H54 (cell line): ENCODE results near the gene RGS12.

ENCODE experiments used
- DNase-seq: peaks from one replicate; pipeline ENCODE4 v3.0.0; 2011; ENCODE audit warnings: low spot score, mixed read lengths; ENCODE audit not compliant: insufficient read length
- FAIRE-seq: peaks from 3 replicates; lab custom pipeline; 2011; peaks lifted over from hg19 to GRCh38; lab: Jason Lieb, UNC
- POLR2A ChIP-seq: IDR thresholded peaks from 2 replicates; pipeline ENCODE4 v1.6.1; 2011; ENCODE audit warnings: low read depth, mild to moderate bottlenecking, low read length

The RGS12 gene

DNA sequence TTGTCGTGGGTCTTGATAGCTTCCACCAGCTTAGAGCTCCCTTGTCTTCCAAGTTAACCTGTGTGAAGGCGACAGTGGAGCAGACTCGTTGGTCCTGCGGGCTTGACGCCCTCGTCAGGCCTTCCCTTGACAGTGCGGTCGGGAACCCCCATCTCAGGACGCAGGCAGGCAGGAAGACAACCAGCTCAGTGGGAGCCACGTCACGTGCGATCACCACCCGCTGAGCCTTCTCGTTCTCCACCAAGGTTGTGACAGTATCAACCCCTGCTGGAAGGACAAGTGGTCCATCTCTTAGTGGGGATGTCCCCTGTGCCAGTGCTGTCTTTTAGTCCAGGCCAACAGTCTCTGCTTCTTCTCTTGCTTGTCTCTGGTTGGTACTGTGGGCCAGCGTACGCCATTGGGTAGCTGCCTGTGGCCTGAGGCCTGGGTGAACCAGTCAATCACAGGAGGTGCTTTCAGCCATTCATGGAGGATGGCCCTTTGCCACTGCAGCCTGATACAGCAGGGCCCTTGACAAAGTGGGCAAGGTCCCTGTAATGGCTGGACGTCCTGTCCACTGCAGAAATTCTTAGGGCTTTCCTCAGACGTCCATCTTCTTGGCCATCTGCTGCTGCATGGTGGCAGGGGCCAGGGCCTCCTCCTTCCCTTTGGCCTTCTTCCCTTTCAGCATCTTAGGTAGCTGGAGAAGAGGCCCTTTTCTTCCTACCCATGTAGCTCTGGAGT, 31.4 kb downstream of the RGS12 start:
- no peak for FAIRE-seq
- TF ChIP-seq POLR2A, result no peak
- DNase-seq, result no peak

DNA sequence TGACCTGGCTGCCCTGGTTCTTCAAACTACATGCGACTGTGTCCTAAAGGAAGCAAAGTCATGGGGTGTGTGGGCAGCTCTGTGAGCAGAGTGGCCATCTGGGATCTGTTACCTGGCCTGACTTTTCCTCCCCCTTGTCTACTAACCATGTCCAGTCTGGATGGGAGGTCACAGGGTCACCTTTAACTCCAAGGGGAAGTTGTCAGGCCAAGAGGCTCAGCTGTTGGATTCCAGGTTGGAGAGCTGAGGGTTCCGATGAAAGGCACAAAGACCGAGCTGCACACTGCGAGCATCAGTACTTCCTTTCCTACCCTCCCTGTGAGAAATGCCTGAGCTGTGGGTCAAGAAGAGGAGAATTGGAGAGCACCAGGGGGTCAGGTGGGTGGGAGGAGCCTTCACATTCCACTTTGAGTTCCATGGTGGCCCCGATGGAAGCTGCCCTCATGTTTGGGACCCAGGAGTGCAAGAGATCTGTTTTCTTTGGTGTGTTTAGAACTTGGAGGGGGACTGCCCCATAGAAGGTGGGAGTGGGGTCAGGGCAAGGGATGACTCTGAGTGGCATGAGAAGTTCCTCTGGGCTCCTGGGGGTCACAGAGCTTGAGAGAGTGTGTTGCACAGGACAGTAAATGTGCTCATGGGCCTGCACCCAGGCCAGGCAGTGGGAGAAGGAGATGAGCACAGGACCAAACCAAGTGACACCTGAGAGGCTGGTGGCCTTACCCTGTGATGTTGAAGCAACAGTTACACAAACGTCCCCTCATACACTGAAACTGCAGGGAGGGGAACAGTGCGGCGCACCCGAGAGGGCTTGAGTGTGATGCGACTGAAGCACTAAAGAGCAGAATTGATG, 36.2 kb downstream of the RGS12 start:
- FAIRE-seq, result no peak
- TF ChIP-seq POLR2A, result no peak
- DNase-seq, result no peak

DNA sequence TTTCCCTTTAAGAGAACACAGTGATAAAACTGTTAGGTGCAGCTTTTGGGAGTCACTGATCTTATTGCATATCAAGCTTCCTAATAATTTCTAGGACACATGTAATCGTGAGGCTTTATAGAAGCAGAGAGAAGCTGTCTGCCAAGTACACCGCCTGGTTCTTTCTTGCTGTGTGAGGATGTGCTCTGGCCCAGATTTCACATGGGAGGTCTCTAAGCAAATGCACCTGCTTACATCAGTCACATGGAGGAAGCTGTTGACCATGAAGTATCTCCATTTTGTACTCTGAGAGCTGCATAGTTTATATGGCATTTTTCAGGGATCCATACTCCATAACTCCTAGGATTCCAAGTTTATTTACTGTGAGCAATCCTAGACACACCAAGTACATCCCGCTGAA, 37.1 kb downstream of the RGS12 start:
- no peak for TF ChIP-seq POLR2A
- no peak for FAIRE-seq
- DNase-seq, result no peak

DNA sequence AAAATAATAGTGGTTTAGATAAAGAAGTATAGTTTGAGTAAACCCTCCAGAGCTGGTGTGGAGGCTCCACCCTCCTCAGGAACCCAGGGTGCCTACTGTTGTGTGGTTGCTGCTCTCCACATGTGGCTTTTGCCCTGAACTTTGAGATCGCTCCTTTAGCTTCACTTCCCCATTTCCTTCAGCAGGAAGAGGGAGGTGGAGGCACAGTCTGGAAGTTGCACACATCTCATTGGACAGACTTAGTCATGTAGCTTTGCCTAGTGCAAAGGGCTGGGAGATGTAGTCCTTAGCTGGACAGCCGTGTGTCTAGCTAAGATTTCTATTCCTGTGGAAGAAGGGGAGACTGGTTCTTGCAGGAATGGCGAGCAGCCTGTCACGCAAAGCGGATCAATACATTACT, 37.9 kb downstream of the RGS12 start:
- DNase-seq, result no peak
- no peak for FAIRE-seq
- TF ChIP-seq POLR2A, result no peak

DNA sequence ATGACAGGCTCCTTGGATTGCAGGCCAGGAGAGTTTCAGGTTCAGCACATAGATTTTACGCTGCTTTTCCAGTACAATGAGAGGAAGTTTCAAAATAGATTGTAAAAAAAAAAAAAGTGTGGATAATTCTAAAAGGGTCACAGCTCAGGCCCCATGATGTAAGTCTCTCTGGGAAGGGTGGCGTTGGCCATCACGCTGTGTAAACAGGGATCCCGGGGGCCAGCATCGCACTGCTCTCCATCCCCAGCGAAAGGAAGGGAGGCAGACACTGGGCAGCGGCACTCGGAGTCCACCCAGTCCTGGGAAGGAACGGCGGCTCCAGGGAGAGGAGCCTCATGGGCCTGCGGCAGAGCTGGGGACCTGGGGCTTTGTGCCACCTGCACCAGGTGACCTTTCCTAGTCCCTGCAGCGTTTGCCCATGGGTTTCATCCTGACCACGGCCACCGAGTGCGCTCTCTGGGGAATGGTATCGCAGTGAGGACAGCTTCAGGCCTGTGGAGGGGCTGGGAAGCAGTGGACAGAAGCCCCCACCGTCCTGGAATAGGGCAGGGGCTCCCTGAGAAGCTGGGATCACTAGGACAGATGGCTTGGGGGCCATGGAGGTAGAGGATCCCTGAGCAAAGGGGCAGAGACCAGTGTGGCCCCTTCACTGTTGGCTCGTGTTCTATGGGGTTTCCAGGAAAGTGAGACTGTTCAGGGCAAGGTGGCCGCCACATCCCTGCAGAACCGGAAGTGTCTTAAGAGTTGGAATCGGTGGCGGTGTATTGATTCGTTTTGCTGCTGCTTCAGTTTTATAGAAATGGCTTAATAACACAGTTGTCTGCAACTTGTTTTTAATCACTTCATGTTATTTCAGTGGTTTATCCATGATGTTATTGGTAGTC, 38.9 kb downstream of the RGS12 start:
- no peak for FAIRE-seq
- no peak for DNase-seq
- TF ChIP-seq POLR2A, result no peak

DNA sequence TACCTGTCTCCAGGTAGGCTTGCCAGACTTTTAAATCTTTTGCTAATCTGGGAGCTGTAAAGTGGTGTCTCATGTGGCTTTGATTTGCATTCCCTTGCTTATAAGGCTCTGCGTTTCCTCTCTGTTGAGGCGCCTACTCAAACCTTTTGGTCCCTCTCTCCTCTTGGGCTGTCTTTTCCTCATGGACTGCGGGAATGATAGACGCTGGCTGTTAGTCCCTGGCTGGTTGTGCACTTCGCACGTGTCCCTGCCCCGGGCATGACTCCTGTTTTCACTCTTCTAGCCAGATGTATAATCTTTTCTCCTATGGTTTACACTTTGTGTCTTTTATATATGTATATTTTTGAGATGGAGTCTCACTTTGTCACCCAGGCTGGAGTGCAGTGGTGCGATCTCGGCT, 39.7 kb downstream of the RGS12 start:
- no peak for TF ChIP-seq POLR2A
- DNase-seq (no peak), FAIRE-seq (no peak)

DNA sequence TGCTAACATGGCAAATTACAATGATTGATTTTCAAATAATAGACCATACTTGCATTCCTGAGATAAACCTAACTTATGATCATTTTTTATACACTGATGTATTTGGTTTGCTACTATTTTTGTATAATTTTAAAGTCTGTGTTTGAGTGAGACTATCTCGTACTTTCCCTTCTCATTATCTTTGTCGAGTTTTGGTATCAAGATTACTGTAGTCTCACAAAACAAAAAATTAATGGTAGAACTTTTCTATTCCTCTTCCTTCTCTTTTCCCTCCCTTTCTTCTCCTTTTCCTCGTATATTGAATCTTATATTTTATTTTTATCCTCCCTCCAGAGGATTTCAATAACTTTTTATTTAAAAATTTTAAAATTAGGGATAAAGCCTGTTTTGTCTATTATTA, 41.5 kb downstream of the RGS12 start:
- no peak for TF ChIP-seq POLR2A
- FAIRE-seq, result no peak
- no peak for DNase-seq

DNA sequence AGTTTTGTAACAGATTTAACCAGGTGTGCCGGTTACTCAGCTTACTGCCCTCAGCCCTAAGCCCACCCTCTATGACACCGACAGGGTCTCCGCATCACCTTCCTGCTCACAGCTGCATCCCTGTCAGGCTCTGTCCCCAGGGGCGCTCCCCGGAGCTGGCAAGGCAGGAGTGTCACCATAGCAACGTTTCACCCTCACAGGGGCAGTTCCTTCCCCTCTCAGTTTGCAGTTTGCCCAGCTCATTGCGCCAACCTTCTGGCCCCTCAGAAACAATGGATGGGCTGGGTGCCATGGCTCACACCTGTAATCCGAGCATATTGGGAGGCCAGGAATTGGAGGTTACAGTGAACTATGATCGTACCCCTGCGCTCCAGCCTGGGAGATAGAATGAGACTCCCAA, 42.6 kb downstream of the RGS12 start:
- DNase-seq (no peak), FAIRE-seq (no peak)
- no peak for TF ChIP-seq POLR2A

DNA sequence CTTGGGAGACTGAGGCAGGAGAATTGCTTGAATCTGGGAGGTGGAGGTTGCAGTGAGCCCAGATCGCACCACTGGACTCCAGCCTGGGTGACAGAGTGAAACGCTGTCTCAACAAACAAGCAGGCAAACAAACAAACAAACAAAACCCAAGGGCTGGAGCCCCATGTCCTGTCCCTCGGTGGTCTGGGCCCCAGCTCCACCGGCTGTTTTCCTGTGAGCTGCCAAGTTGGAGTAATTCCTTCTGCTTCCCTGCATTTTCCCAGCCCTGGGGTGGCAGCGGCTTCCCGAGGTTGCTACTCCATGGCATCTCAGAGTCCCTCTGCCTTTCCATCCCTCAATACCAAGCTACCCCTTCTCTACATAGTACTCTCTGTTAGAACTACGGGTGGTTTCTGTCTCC, 43.2 kb downstream of the RGS12 start:
- FAIRE-seq (no peak), DNase-seq (no peak)
- no peak for TF ChIP-seq POLR2A

DNA sequence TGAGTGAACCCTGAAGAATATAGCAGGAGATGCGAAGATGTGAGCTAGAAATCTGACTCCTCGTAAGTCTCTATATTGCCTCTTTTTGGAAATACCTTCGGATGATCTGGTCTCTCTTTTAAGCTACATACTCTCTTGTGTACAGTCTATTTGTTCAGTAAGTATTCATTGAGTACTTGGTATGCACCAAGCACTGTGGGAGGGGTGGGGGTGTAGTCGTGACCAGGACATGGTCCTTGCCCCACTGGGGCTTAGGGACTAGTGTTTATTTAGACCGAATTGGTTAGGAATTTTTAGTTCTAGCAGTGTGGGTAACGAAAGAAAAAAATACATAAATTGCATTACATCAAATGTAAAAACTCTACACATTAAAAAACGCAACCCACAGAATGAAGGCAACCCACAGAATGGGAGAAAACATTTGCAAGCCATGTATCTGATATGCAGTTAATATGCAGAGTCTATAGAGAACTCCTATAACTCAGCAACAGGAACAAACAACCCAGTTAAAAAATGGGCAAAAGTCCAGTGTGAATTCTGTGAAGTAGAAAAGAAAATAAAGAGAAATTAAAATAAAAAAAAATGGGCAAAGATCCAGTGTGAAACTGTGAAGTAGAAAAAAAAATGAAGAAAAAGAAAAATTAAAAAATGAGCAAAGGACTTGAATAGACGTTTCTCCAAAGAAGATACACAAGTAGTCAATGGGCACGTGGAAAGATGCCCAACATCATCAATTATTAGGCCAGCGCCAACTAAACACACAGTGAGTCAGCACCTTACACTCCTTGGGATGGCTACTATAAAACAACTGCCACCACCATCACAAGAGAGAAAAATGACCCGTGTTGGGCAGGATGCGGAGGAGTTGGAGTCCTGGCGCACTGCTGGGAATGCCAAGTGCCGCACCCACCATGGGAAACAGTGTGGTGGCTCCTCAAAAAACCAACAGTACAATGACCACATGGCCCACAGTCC, 43.8 kb downstream of the RGS12 start:
- FAIRE-seq, result no peak
- TF ChIP-seq POLR2A, result no peak

DNA sequence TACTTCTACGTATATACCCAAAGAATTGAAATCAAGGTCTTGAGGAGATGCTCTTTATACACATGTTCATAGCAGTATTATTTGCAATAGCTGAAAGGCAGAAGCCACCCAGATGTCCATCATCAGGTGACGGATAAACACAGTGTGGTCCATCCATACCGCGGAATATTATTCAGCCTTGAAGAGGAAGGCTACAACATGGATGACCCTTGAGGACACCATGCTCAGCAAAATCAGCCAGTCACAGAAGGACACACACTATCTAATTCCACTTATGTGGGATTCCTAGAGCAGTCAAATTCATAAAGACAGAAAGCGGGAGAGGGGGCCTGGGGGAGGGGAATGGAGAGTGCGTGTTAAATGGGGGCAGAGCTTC, 44.5 kb downstream of the RGS12 start:
- DNase-seq (no peak), FAIRE-seq (no peak)
- no peak for TF ChIP-seq POLR2A

More for the DNA sequence above, 43.8 kb downstream of the RGS12 start:
- no peak for DNase-seq

DNA sequence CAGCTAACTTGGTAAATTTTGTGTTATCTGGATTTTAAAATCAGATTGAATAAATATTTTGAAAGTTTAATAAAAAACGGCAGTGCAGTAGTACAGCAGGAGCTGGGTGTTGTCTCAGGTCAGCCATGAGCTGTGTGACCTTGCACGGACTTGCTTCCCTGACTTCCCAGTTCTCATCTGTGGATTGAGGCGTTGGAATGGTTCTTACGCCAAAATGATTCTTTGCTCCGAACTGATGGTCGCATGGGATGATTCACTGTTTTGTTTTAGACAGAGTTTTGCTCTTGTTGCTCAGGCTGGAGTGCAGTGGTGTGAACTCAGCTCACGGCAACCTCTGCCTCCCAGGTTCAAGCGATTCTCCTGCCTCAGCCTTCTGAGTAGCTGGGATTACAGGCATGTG, 45.0 kb downstream of the RGS12 start:
- DNase-seq, result no peak
- no peak for FAIRE-seq
- TF ChIP-seq POLR2A, result no peak
